SHP77 treated with DMSO at 0.1 percent for 48 hours (cell line): Measurements from ENCODE around the gene ECSCR.
"Not testable (repeated sequence)": the region's sequence is repeated elsewhere in the genome, so short reads cannot be mapped to it uniquely, and the experiment has no call there.

Source experiments
- DNase-seq: peaks from one replicate; lab custom pipeline; 2025; lab: John Stamatoyannopoulos, UW

Gene ECSCR

GRCh38 chr5:139413963-139414362 lies 48.6 kb downstream of the ECSCR start:
- DNase-seq = no peak

- DNase-seq = no peak
These were observed 49.4 kb downstream of the ECSCR start for GRCh38 chr5:139413153-139413552.

- no peak for DNase-seq
These were observed 51.3 kb downstream of the ECSCR start for GRCh38 chr5:139410993-139411828.

GRCh38 chr5:139410121-139410992 lies 52.2 kb downstream of the ECSCR start:
- DNase-seq = no peak

- not testable (repeated sequence) for DNase-seq
These were observed 53.4 kb downstream of the ECSCR start for GRCh38 chr5:139409116-139409515.

GRCh38 chr5:139408191-139408590 lies 54.4 kb downstream of the ECSCR start:
- DNase-seq = no peak

- no peak for DNase-seq
These were observed 55.0 kb downstream of the ECSCR start for GRCh38 chr5:139407517-139407916.

- DNase-seq = no peak
These were observed 55.6 kb downstream of the ECSCR start for GRCh38 chr5:139406963-139407362.

- no peak for DNase-seq
These were observed 58.1 kb downstream of the ECSCR start for GRCh38 chr5:139404484-139404840.

GRCh38 chr5:139403787-139404483 lies 58.6 kb downstream of the ECSCR start, which contains the start of gene SPATA24:
SPATA24 (minus strand) TSS chr5:139404089; CDS start chr5:139404060, 29 bp downstream.
- DNase-seq = peak; percentile 98

GRCh38 chr5:139403418-139403786 lies 59.1 kb downstream of the ECSCR start:
- no peak for DNase-seq

GRCh38 chr5:139402561-139403158 lies 59.9 kb downstream of the ECSCR start:
- DNase-seq = peak; percentile 23

GRCh38 chr5:139401546-139401945 lies 61.0 kb downstream of the ECSCR start:
- DNase-seq = no peak

GRCh38 chr5:139399501-139400121 lies 62.9 kb downstream of the ECSCR start:
- no peak for DNase-seq
